ENCODE data around the gene TBC1D1.

DNA sequence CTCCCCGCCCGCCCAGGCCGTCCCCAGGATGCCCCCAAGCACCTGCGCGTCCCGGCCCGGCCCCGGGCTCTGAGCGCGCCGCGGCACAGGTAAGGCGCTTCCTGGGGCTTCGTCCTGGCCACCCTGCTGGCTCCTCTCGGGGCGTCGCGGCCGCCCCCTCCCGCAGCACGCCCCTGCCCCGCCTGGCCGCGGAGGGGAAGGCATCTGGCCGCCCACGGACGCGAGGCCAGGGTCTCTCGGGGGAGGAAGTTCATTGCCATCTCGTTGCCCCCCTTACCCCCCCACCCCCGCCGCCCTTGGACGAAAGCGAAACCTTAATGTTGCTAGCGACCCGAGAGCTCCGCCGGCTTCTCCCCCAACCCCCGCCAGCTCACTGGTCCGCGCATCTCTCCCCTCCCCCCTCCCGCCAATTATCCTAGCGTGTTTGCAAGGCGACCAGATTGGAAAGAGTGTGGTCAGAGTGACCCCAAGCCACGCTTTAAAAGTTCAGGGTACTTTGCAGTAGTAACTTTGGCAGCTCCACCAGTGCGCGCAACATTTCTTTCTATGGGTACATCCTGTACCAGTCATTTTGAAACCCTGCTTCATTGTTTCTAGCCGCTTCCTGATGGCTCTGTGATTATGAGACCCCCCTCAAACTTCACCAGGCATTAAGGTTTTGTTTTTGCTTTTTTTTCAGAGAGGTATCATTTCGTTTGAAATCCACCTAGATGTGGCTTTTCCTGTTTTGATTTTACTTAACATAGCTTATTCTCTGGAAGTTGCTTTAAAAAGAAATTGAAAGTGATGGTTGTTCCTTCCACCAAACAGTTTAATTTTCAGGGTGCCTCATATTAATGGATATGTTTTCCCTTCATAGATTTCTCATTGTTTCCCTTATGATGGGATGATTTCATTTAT lies 626 bp downstream of the TBC1D1 start:
- TF ChIP-seq, protein P1, sequence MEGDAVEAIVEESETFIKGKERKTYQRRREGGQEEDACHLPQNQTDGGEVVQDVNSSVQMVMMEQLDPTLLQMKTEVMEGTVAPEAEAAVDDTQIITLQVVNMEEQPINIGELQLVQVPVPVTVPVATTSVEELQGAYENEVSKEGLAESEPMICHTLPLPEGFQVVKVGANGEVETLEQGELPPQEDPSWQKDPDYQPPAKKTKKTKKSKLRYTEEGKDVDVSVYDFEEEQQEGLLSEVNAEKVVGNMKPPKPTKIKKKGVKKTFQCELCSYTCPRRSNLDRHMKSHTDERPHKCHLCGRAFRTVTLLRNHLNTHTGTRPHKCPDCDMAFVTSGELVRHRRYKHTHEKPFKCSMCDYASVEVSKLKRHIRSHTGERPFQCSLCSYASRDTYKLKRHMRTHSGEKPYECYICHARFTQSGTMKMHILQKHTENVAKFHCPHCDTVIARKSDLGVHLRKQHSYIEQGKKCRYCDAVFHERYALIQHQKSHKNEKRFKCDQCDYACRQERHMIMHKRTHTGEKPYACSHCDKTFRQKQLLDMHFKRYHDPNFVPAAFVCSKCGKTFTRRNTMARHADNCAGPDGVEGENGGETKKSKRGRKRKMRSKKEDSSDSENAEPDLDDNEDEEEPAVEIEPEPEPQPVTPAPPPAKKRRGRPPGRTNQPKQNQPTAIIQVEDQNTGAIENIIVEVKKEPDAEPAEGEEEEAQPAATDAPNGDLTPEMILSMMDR (IDR thresholded peaks at IDR 0.05) = no peak
- no peak for TF ChIP-seq POLR2A (IDR thresholded peaks at IDR 0.05)

All from body of pancreas (tissue), 4 donors.